Stimulated activated CD8-positive, alpha-beta memory T cell treated with anti-CD3 and anti-CD28 coated beads, Interleukin-4, amount 100 ng/mL, for 24 hours (primary cell): ENCODE results near the gene TCF19.

Experiments used
- DNase-seq: peaks from one replicate; pipeline ENCODE4 v3.0.0-alpha.2; 2020; ENCODE audit warnings: low read depth

Gene TCF19

GRCh38 chr6:31210123-31210522 is 51.7 kb downstream of the TCF19 start:
- DNase-seq: no peak

DNA sequence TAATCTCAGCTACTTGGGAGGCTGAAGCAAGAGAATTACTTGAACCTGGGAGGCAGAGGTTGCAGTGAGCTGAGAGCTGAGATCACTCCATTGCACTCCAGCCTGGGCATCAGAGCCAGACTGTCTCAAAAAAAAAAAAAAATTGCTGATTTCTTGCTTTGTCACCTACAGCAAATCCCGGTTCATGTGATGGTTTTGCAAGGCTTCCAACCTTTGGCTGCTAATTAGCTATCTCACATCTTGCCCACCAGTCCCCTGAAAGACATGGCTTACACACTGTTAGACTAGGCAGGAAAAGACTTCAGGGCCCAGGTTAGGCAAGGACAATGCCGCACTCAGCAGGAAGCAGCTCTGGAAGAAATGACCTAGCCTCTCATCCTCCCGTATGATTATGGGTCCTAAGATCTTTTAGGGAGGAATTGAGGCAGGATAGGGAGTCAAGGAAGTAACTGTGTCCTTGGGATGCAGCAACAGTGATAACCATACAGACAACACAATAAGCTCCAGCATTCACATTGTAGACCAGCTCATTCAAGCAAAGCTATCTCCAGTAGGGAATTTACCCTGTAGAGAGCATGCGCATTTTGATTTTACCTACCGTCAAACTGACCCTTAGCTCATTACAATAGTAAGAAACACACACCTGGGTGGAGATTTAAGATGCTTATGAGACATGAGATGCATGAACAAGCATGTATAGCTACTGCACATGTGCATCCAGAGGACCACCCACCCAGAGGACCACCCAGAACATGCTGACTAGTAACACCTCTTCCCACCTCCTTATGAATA is 52.5 kb downstream of the TCF19 start:
- DNase-seq: no peak
